Thymus (tissue), 11 donors: ENCODE data around the gene MYO18B. TPM values are rescaled to one million over a fixed set of nuclear protein-coding genes. Genes with fewer than 3 reads are reported as not detected.

Source experiments
- DNase-seq, 9 donors: peaks; one replicate each; pipeline ENCODE4 v3.0.0-alpha.2; 2013; ENCODE audit warnings: low spot score in 9 of 9, low read depth in 6 of 9, missing footprints in 1 of 9
- H3K27ac ChIP-seq, 2 donors: one replicate each; pipeline ENCODE4 v1.5.1; 2013; ENCODE audit warnings: control low read depth in 1 of 2, low read depth in 1 of 2, low read length in 1 of 2, mild to moderate bottlenecking in 1 of 2, moderate library complexity in 1 of 2
- H3K27me3 ChIP-seq, 2 donors: one replicate each; pipeline ENCODE4 v1.5.1; 2013; ENCODE audit warnings: low read length in 1 of 2; ENCODE audit not compliant: control insufficient read depth in 2 of 2, insufficient read depth in 1 of 2
- H3K36me3 ChIP-seq, 2 donors: one replicate each; pipeline ENCODE4 v1.5.1; 2013; ENCODE audit warnings: low read length in 1 of 2, mild to moderate bottlenecking in 1 of 2, moderate library complexity in 1 of 2; ENCODE audit not compliant: control insufficient read depth in 2 of 2, insufficient read depth in 2 of 2
- H3K4me1 ChIP-seq, 2 donors: one replicate each; pipeline ENCODE4 v1.5.1; 2013; ENCODE audit warnings: low read length in 2 of 2; ENCODE audit not compliant: control insufficient read depth in 2 of 2, insufficient read depth in 2 of 2
- H3K4me3 ChIP-seq, 2 donors: one replicate each; pipeline ENCODE4 v1.5.1; 2013; ENCODE audit warnings: low read length in 2 of 2, control low read depth in 1 of 2, mild to moderate bottlenecking in 1 of 2
- H3K9me3 ChIP-seq, 2 donors: one replicate each; pipeline ENCODE4 v1.5.1; 2013; ENCODE audit warnings: low read length in 1 of 2, mild to moderate bottlenecking in 1 of 2; ENCODE audit not compliant: control insufficient read depth in 2 of 2, insufficient read depth in 1 of 2
- WGBS: extraction: QIAGEN DNeasy Blood & Tissue Kit; methylation state at CpG from one replicate; pipeline ENCODE4 v1.1.7; 2013; 5-methylcytosine and 5-hydroxymethylcytosine counted together
- polyA plus RNA-seq: library from polyadenylated mRNA; stranded (reverse); fragments of 200-250 nt; gene quantifications from one replicate; pipeline ENCODE4 v1.2.3, GENCODE V29; 2013
- total RNA-seq: library from RNA; stranded (reverse); fragments of 120-200 nt; gene quantifications from one replicate; pipeline ENCODE4 v1.2.4, GENCODE V29; 2013
- donor health status: healthy.

MYO18B gene
- total and polyA plus RNA-seq, 2 donors = 2.4 to 13.8 TPM

DNA sequence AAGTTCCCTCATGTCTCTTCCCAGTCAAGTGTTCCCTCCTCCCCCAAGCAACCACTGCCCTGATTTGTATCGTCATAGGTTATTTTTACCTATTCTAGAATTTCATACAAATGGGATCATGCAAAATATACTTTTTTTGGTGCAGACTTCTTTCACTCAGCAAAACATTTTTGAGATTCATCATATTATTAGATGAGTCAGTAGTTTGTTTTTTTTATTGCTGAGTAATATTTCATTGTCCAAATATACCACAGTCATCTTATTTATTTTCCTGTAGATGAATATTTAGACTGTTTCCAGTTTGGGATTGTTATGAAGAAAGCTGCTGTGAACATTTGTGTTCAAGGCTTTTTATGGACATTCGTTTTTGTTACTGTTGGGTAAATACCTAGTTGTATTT, 301.0 kb downstream of the MYO18B start:
- Histone ChIP-seq H3K4me3 (no peak overlapping the region), H3K27ac (no peak overlapping the region), H3K9me3 (no peaks in the 10 kb centered on the region), H3K36me3 (no peaks in the 10 kb centered on the region), H3K4me1 (no peaks in the 10 kb centered on the region), H3K27me3 (no peaks in the 10 kb centered on the region)
- WGBS = 89% methylated on average over 2 of the region's 2 CpGs
- DNase-seq = no peak

GRCh38 chr22:26045051-26045450, 303.1 kb downstream of the MYO18B start:
- H3K27me3 ChIP-seq = no peaks in the 10 kb centered on the region
- H3K27ac ChIP-seq = no peak overlapping the region
- no peak for DNase-seq
- H3K36me3 ChIP-seq = no peaks in the 10 kb centered on the region
- no peak overlapping the region for H3K4me3 ChIP-seq
- 91% methylated on average over 2 of the region's 2 CpGs for WGBS
- H3K9me3 ChIP-seq = no peaks in the 10 kb centered on the region
- H3K4me1 ChIP-seq = no peaks in the 10 kb centered on the region

DNA sequence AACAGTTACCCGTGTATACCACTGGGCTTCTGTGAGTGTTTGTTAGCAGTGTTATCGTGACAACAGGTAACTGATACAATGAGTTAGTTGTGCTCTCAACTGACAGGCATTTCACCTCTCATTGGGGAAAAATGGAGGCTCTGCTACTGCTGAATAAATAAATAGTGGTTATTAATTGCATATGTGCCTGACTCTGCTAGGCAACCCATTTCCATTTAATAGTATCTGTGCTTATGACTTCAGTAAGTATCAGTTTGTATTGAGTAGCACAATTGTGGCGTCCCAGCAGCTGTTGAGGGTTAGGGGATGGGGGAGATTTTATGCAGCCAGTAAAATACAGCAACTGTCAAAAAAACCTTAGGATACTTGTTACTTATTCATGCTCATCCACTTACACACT, 303.9 kb downstream of the MYO18B start:
- Histone ChIP-seq H3K9me3 (no peaks in the 10 kb centered on the region), H3K27ac (no peak overlapping the region), H3K27me3 (no peaks in the 10 kb centered on the region), H3K4me1 (no peaks in the 10 kb centered on the region), H3K4me3 (no peak overlapping the region), H3K36me3 (no peaks in the 10 kb centered on the region)
- no peak for DNase-seq
- 91% methylated on average over 3 of the region's 3 CpGs for WGBS

DNA sequence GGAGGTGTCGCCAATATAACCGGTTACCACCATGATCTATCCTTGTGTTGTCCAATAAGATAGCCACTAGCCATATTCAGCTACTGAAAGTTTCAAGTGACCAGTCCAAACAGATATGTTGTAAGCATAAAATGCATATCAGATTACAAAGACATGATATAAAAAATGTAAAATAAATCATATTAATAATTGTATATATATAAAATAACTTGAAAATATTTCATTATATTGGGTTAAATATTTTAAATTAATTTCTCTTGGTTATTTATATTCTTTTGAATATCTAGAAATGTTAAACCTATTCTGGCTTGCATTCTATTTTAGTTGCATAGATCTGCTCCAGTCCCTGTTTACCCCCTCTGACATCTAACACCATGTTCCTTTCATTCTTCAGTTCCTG, 305.5 kb downstream of the MYO18B start:
- no peaks in the 10 kb centered on the region for H3K9me3 ChIP-seq
- H3K27ac ChIP-seq = no peak overlapping the region
- H3K27me3 ChIP-seq = no peaks in the 10 kb centered on the region
- H3K4me1 ChIP-seq = no peaks in the 10 kb centered on the region
- no peak for DNase-seq
- whole genome bisulfite sequencing = 97% methylated on average over 2 of the region's 2 CpGs
- H3K4me3 ChIP-seq = no peak overlapping the region
- no peaks in the 10 kb centered on the region for H3K36me3 ChIP-seq

- H3K4me1 ChIP-seq = no peaks in the 10 kb centered on the region
- H3K4me3 ChIP-seq = no peak overlapping the region
- no peak for DNase-seq
- no peaks in the 10 kb centered on the region for H3K36me3 ChIP-seq
- no peak overlapping the region for H3K27ac ChIP-seq
- no peaks in the 10 kb centered on the region for H3K9me3 ChIP-seq
- no peaks in the 10 kb centered on the region for H3K27me3 ChIP-seq
- WGBS = 53% methylated on average over 8 of the region's 8 CpGs
Measured at GRCh38 chr22:26047920-26048319, 305.9 kb downstream of the MYO18B start.

DNA sequence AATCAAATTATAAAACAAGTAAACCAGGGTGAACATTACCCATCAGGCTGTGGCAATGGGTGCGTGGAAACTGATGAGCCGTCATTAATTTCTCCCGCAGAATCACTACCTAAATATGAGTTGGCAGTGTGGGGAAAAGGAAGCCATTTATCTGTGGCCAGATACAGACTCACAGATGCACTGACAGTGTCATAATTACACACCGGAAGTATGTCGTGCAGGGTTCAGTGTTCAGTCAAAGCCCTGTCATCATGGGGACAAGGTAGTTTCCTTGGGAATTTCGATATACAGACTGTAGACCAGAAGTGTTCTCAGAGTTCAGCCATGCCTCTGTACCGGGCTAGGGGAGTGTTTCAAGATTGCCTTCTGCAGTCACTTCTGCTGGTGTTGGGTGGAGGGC, 308.1 kb downstream of the MYO18B start:
- Histone ChIP-seq H3K4me1 (no peaks in the 10 kb centered on the region), H3K9me3 (no peaks in the 10 kb centered on the region), H3K4me3 (no peak overlapping the region), H3K36me3 (no peaks in the 10 kb centered on the region), H3K27me3 (no peaks in the 10 kb centered on the region), H3K27ac (no peak overlapping the region)
- 84% methylated on average over 7 of the region's 7 CpGs for WGBS
- no peak for DNase-seq

DNA sequence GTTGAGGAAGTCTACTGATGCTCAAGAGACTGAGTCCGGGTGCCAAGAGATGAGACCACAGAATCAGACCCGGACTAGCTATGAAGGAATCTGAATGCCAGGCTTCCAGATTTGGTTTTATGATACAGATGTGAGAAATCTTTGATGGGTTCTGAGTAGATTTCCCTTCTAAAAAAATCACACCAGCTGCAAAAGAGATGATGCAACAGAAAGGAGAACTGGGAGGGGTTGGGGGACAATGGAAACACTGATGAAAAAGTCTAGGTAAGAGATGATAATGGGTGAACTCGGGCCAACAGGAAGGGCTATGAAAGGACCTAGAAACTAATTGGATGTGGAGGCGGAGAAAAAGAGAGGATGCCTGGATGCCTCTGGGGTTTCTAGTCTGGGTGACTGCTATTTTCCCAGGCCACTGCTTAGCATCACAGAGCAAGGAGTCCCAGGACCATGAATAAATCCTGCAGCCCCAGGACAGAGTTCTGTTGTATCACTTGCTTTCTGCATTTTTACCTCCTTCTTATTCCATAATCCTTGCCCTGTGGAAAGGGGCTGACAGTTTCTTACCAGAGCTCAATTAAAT, 311.8 kb downstream of the MYO18B start:
- Histone ChIP-seq H3K4me3 (no peak overlapping the region), H3K27ac (no peak overlapping the region), H3K27me3 (no peaks in the 10 kb centered on the region), H3K4me1 (no peaks in the 10 kb centered on the region), H3K36me3 (no peaks in the 10 kb centered on the region), H3K9me3 (no peaks in the 10 kb centered on the region)
- DNase-seq = no peak
- WGBS = 73% methylated on average over 4 of the region's 4 CpGs

DNA sequence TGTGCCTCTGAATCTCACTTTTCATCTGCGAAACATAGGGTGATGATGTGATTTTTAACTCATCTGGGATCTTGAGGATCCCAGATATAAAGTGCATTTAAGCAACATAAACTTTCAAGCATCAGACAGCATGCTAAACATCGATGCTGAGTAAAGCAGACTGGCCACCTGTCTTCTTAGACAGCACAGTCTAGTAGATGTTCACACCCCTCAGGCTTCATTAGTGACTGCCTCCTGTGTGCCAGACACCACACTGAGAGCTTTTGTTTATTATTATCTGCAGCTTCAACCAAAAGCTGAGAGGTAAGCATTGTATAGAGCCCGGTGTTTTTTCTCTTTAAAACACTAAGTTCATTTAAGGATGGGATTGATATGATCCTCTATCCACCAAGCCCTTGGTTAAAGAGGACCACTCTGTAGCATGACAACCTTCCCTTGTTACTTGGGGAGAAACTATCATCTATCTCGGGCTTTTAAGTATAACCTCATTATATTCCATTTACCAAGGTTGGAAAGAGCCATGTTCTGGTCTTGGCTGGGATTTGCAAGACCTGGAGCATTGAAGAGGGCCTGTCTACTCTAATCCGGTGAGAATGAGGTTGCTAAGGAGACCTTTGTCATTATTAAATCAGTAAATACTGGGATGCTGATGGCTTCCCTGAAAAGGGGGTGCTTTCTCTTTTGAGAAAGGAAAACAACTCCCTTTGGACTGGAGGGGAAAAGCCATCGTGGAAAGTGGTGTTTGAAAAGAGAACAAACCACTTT, 313.0 kb downstream of the MYO18B start:
- no peak overlapping the region for H3K27ac ChIP-seq
- WGBS = 64% methylated on average over 6 of the region's 6 CpGs
- H3K4me1 ChIP-seq = no peaks in the 10 kb centered on the region
- no peaks in the 10 kb centered on the region for H3K9me3 ChIP-seq
- no peak overlapping the region for H3K4me3 ChIP-seq
- H3K27me3 ChIP-seq = no peaks in the 10 kb centered on the region
- H3K36me3 ChIP-seq = no peaks in the 10 kb centered on the region
- DNase-seq = no peak

GRCh38 chr22:26055693-26056092, 313.7 kb downstream of the MYO18B start:
- H3K27me3 ChIP-seq = no peaks in the 10 kb centered on the region
- no peak overlapping the region for H3K4me3 ChIP-seq
- H3K36me3 ChIP-seq = no peaks in the 10 kb centered on the region
- H3K27ac ChIP-seq = no peak overlapping the region
- H3K4me1 ChIP-seq = no peaks in the 10 kb centered on the region
- no peak for DNase-seq
- 55% methylated on average over 1 of the region's 1 CpG for WGBS
- no peaks in the 10 kb centered on the region for H3K9me3 ChIP-seq
